ENCODE results near the gene SMAD4.

Gene SMAD4

GRCh38 chr18:51097021-51097822 lies 67.2 kb downstream of the SMAD4 start:
- Histone ChIP-seq H3K9ac (ENCODE audit: low read depth, low read length) (no peak overlapping the region), H3K4me2 (ENCODE audit: insufficient read depth, low read length) (no peak overlapping the region), H3K4me3 (ENCODE audit: low read depth in 1 of 2, low read length in 2 of 2) (no peak overlapping the region), H3K27me3 (ENCODE audit: insufficient read depth, low read length, poor library complexity) (no peaks in the 10 kb centered on the region), H4K20me1 (ENCODE audit: insufficient read depth, low read length) (no peaks in the 10 kb centered on the region), H2AFZ (ENCODE audit: low read depth, low read length) (no peak overlapping the region), H3K36me3 (ENCODE audit: insufficient read depth, low read length) (no peaks in the 10 kb centered on the region), H3K79me2 (ENCODE audit: insufficient read depth, low read length) (no peaks in the 10 kb centered on the region), H3K4me1 (ENCODE audit: insufficient read depth, low read length) (no peaks in the 10 kb centered on the region), H3K27ac (ENCODE audit: low read length) (no peak overlapping the region), H3K9me3 (ENCODE audit: insufficient read depth, low read length, severe bottlenecking) (no peaks in the 10 kb centered on the region)
- no peak for DNase-seq
- ATAC-seq (ENCODE audit: insufficient read depth, low read depth): no peak
- TF ChIP-seq EZH2 (IDR thresholded peaks at IDR 0.05; ENCODE audit: borderline replicate concordance, low read depth, low read length, severe bottlenecking) (no peak), CTCF (IDR thresholded peaks at IDR 0.05; ENCODE audit: borderline replicate concordance, extremely low read depth, low read length, poor library complexity, severe bottlenecking) (no peak)

DNA sequence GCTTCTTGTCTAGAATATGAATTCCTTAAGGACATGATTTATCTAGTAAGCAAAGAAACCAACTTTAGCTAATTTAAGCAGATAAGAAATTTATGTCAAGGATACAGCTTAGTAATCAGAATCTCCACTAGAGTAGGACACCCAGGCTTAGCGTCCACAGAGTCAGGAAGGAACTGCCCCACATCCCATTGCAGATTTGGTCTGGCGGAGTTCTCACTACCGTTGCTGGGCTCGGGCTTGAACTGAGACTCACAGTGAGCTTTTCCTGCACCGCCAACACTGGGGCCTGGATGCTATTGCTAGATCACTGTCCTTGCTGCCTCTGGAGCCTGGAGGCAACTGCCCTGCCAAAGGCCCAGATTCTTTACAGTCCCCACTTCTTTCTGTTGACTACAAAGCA lies 68.1 kb downstream of the SMAD4 start:
- DNase-seq (no peak), ATAC-seq (ENCODE audit: insufficient read depth, low read depth) (no peak)
- H2AFZ ChIP-seq (ENCODE audit: low read depth, low read length): no peak overlapping the region
- no peaks in the 10 kb centered on the region for H3K79me2 ChIP-seq (ENCODE audit: insufficient read depth, low read length)
- H3K4me1 ChIP-seq (ENCODE audit: insufficient read depth, low read length): no peaks in the 10 kb centered on the region
- H3K9ac ChIP-seq (ENCODE audit: low read depth, low read length): no peak overlapping the region
- TF ChIP-seq CTCF (IDR thresholded peaks at IDR 0.05; ENCODE audit: borderline replicate concordance, extremely low read depth, low read length, poor library complexity, severe bottlenecking): no peak
- no peak for TF ChIP-seq EZH2 (IDR thresholded peaks at IDR 0.05; ENCODE audit: borderline replicate concordance, low read depth, low read length, severe bottlenecking)
- no peaks in the 10 kb centered on the region for H3K36me3 ChIP-seq (ENCODE audit: insufficient read depth, low read length)
- H3K27me3 ChIP-seq (ENCODE audit: insufficient read depth, low read length, poor library complexity): no peaks in the 10 kb centered on the region
- no peak overlapping the region for H3K4me2 ChIP-seq (ENCODE audit: insufficient read depth, low read length)
- H3K4me3 ChIP-seq (ENCODE audit: low read depth in 1 of 2, low read length in 2 of 2): no peak overlapping the region
- no peak overlapping the region for H3K27ac ChIP-seq (ENCODE audit: low read length)
- H3K9me3 ChIP-seq (ENCODE audit: insufficient read depth, low read length, severe bottlenecking): no peaks in the 10 kb centered on the region
- no peaks in the 10 kb centered on the region for H4K20me1 ChIP-seq (ENCODE audit: insufficient read depth, low read length)

GRCh38 chr18:51098513-51098912 lies 68.5 kb downstream of the SMAD4 start:
- no peaks in the 10 kb centered on the region for H3K36me3 ChIP-seq (ENCODE audit: insufficient read depth, low read length)
- no peak overlapping the region for H3K4me2 ChIP-seq (ENCODE audit: insufficient read depth, low read length)
- no peak overlapping the region for H2AFZ ChIP-seq (ENCODE audit: low read depth, low read length)
- ATAC-seq (ENCODE audit: insufficient read depth, low read depth) (no peak), DNase-seq (no peak)
- H3K79me2 ChIP-seq (ENCODE audit: insufficient read depth, low read length): no peaks in the 10 kb centered on the region
- no peaks in the 10 kb centered on the region for H3K27me3 ChIP-seq (ENCODE audit: insufficient read depth, low read length, poor library complexity)
- H3K27ac ChIP-seq (ENCODE audit: low read length): no peak overlapping the region
- H4K20me1 ChIP-seq (ENCODE audit: insufficient read depth, low read length): no peaks in the 10 kb centered on the region
- H3K9ac ChIP-seq (ENCODE audit: low read depth, low read length): no peak overlapping the region
- H3K4me3 ChIP-seq (ENCODE audit: low read depth in 1 of 2, low read length in 2 of 2): no peak overlapping the region
- no peaks in the 10 kb centered on the region for H3K9me3 ChIP-seq (ENCODE audit: insufficient read depth, low read length, severe bottlenecking)
- H3K4me1 ChIP-seq (ENCODE audit: insufficient read depth, low read length): no peaks in the 10 kb centered on the region
- TF ChIP-seq EZH2 (IDR thresholded peaks at IDR 0.05; ENCODE audit: borderline replicate concordance, low read depth, low read length, severe bottlenecking) (no peak), CTCF (IDR thresholded peaks at IDR 0.05; ENCODE audit: borderline replicate concordance, extremely low read depth, low read length, poor library complexity, severe bottlenecking) (no peak)
